COR-L47 (cell line): ENCODE data around the gene IL1RAPL1.
"Not testable (repeated sequence)": the region's sequence is repeated elsewhere in the genome, so short reads cannot be mapped to it uniquely, and the experiment has no call there.

ENCODE experiments used
- DNase-seq: peaks from one replicate; lab custom pipeline; 2025; lab: John Stamatoyannopoulos, UW

Gene IL1RAPL1

GRCh38 chrX:28628120-28628519, 40.9 kb downstream of the IL1RAPL1 start:
- DNase-seq = no peak

- DNase-seq = no peak
Measured at GRCh38 chrX:28638775-28639174, 51.5 kb downstream of the IL1RAPL1 start.

- no peak for DNase-seq
Measured at GRCh38 chrX:28639451-28639850, 52.2 kb downstream of the IL1RAPL1 start.

- DNase-seq = no peak
Measured at GRCh38 chrX:28649541-28649940, 62.3 kb downstream of the IL1RAPL1 start.

- no peak for DNase-seq
Measured at GRCh38 chrX:28651186-28651585, 63.9 kb downstream of the IL1RAPL1 start.

- DNase-seq = no peak
Measured at GRCh38 chrX:28659269-28659668, 72.0 kb downstream of the IL1RAPL1 start.

GRCh38 chrX:28665778-28666177, 78.5 kb downstream of the IL1RAPL1 start:
- no peak for DNase-seq

GRCh38 chrX:28668303-28668702, 81.1 kb downstream of the IL1RAPL1 start:
- DNase-seq = no peak

- DNase-seq = no peak
Measured at GRCh38 chrX:28668957-28669356, 81.7 kb downstream of the IL1RAPL1 start.

GRCh38 chrX:28670074-28670473, 82.8 kb downstream of the IL1RAPL1 start:
- DNase-seq = no peak

- DNase-seq = no peak
Measured at GRCh38 chrX:28675173-28675572, 87.9 kb downstream of the IL1RAPL1 start.

- DNase-seq = no peak
Measured at GRCh38 chrX:28693101-28693500, 105.9 kb downstream of the IL1RAPL1 start.

GRCh38 chrX:28697732-28698131, 110.5 kb downstream of the IL1RAPL1 start:
- DNase-seq = no peak

- no peak for DNase-seq
Measured at GRCh38 chrX:28701222-28701621, 114.0 kb downstream of the IL1RAPL1 start.

GRCh38 chrX:28706964-28707363, 119.7 kb downstream of the IL1RAPL1 start:
- no peak for DNase-seq

GRCh38 chrX:28709421-28709820, 122.2 kb downstream of the IL1RAPL1 start:
- DNase-seq = no peak

- DNase-seq = no peak
Measured at GRCh38 chrX:28717864-28718263, 130.6 kb downstream of the IL1RAPL1 start.

- no peak for DNase-seq
Measured at GRCh38 chrX:28718450-28718849, 131.2 kb downstream of the IL1RAPL1 start.

- no peak for DNase-seq
Measured at GRCh38 chrX:28719620-28720019, 132.4 kb downstream of the IL1RAPL1 start.

- no peak for DNase-seq
Measured at GRCh38 chrX:28752330-28752729, 165.1 kb downstream of the IL1RAPL1 start.

- DNase-seq = no peak
Measured at GRCh38 chrX:28756175-28756574, 168.9 kb downstream of the IL1RAPL1 start.

GRCh38 chrX:28756647-28757046, 169.4 kb downstream of the IL1RAPL1 start:
- DNase-seq = no peak

- DNase-seq = no peak
Measured at GRCh38 chrX:28757290-28757689, 170.0 kb downstream of the IL1RAPL1 start.

GRCh38 chrX:28766561-28766960, 179.3 kb downstream of the IL1RAPL1 start:
- DNase-seq = not testable (repeated sequence)

- DNase-seq = no peak
Measured at GRCh38 chrX:28773807-28774206, 186.6 kb downstream of the IL1RAPL1 start.
